ENCODE measurements around the gene PPDPF. TPM values are rescaled to one million over a fixed set of nuclear protein-coding genes. Genes with fewer than 3 reads are reported as not detected.

PPDPF gene
- total RNA-seq, 1 donor from 2014 or later, result 251 TPM

DNA sequence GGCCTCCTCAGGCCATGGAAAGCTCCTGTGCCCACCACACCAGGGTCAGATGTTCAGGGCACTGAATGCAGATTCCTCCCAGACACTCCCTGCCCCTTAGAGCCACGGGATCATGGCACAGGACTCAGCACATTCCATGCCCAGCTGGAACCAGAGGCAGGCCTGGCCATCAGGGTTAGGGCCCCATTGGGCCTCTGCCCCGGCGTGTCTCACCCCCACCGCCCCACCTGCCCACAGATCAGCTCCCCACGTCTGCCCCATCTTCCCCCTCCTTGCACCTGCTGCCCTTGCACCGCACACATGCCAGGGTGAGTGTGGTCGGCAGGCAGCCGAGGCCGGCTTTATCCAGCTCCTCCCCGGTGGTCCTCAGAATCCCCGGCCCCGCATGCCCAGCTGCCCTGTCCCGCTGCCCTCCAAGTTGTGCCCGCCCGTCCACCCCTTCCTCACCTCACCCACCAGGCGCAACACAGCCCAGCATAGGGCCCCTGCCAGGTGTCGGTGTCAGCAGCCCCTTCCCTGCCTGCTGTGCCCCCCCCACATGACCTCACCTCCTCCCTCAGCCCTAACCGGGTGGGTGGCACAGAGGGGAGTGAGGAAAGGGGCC, 29.2 kb downstream of the PPDPF start:
- Mint-ChIP-seq H3K36me3 (ENCODE audit: low read depth, unreplicated experiment) (no peaks in the 10 kb centered on the region), H3K9me3 (ENCODE audit: unreplicated experiment) (no peaks in the 10 kb centered on the region), H3K4me1 (ENCODE audit: low read depth, unreplicated experiment) (peaks cover 2% of the 10 kb centered on the region), H3K27ac (ENCODE audit: unreplicated experiment) (no peak overlapping the region), H3K27me3 (ENCODE audit: low read depth, unreplicated experiment) (peaks cover 3% of the 10 kb centered on the region), H3K4me3 (ENCODE audit: unreplicated experiment) (no peak overlapping the region)
- Histone ChIP-seq H4K20me1 (ENCODE audit: insufficient read depth, low read length) (no peaks in the 10 kb centered on the region), H3K27ac (ENCODE audit: low read depth, low read length) (no peak overlapping the region), H3K27me3 (ENCODE audit: insufficient read depth, low read length) (no peaks in the 10 kb centered on the region), H3K4me2 (ENCODE audit: low read length) (no peak overlapping the region), H2AFZ (ENCODE audit: low read depth, low read length) (no peak overlapping the region), H3K4me3 (ENCODE audit: insufficient read depth, low read depth, low read length) (no peak overlapping the region), H3K36me3 (ENCODE audit: insufficient read depth, low read length) (no peaks in the 10 kb centered on the region), H3K9me3 (ENCODE audit: insufficient read depth, low read depth, low read length) (no peaks in the 10 kb centered on the region), H3K4me1 (ENCODE audit: insufficient read depth, low read length) (no peaks in the 10 kb centered on the region), H3K79me2 (ENCODE audit: insufficient read depth, low read length) (no peaks in the 10 kb centered on the region), H3K9ac (ENCODE audit: low read length) (no peak overlapping the region)
- DNase-seq (ENCODE audit: low read depth), result no peak
- TF ChIP-seq, protein P1, sequence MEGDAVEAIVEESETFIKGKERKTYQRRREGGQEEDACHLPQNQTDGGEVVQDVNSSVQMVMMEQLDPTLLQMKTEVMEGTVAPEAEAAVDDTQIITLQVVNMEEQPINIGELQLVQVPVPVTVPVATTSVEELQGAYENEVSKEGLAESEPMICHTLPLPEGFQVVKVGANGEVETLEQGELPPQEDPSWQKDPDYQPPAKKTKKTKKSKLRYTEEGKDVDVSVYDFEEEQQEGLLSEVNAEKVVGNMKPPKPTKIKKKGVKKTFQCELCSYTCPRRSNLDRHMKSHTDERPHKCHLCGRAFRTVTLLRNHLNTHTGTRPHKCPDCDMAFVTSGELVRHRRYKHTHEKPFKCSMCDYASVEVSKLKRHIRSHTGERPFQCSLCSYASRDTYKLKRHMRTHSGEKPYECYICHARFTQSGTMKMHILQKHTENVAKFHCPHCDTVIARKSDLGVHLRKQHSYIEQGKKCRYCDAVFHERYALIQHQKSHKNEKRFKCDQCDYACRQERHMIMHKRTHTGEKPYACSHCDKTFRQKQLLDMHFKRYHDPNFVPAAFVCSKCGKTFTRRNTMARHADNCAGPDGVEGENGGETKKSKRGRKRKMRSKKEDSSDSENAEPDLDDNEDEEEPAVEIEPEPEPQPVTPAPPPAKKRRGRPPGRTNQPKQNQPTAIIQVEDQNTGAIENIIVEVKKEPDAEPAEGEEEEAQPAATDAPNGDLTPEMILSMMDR (IDR thresholded peaks at IDR 0.05; ENCODE audit: insufficient read depth, low read depth, low read length), result no peak
- TF ChIP-seq EZH2 (IDR thresholded peaks at IDR 0.05; ENCODE audit: insufficient read depth, low read length), result no peak
- FAIRE-seq, result no peak

GRCh38 chr20:63551068-63551467, 30.5 kb downstream of the PPDPF start:
- Histone ChIP-seq H3K36me3 (ENCODE audit: insufficient read depth, low read length) (no peaks in the 10 kb centered on the region), H3K27me3 (ENCODE audit: insufficient read depth, low read length) (no peaks in the 10 kb centered on the region), H3K4me3 (ENCODE audit: insufficient read depth, low read depth, low read length) (no peak overlapping the region), H3K4me2 (ENCODE audit: low read length) (no peak overlapping the region), H2AFZ (ENCODE audit: low read depth, low read length) (no peak overlapping the region), H3K27ac (ENCODE audit: low read depth, low read length) (no peak overlapping the region), H4K20me1 (ENCODE audit: insufficient read depth, low read length) (no peaks in the 10 kb centered on the region), H3K79me2 (ENCODE audit: insufficient read depth, low read length) (no peaks in the 10 kb centered on the region), H3K9me3 (ENCODE audit: insufficient read depth, low read depth, low read length) (no peaks in the 10 kb centered on the region), H3K9ac (ENCODE audit: low read length) (no peak overlapping the region), H3K4me1 (ENCODE audit: insufficient read depth, low read length) (no peaks in the 10 kb centered on the region)
- no peak for TF ChIP-seq EZH2 (IDR thresholded peaks at IDR 0.05; ENCODE audit: insufficient read depth, low read length)
- TF ChIP-seq, protein P1 (IDR thresholded peaks at IDR 0.05; ENCODE audit: insufficient read depth, low read depth, low read length), result no peak
- Mint-ChIP-seq H3K36me3 (ENCODE audit: low read depth, unreplicated experiment) (no peaks in the 10 kb centered on the region), H3K27ac (ENCODE audit: unreplicated experiment) (no peak overlapping the region), H3K27me3 (ENCODE audit: low read depth, unreplicated experiment) (peaks cover 3% of the 10 kb centered on the region), H3K4me3 (ENCODE audit: unreplicated experiment) (no peak overlapping the region), H3K4me1 (ENCODE audit: low read depth, unreplicated experiment) (no peaks in the 10 kb centered on the region), H3K9me3 (ENCODE audit: unreplicated experiment) (no peaks in the 10 kb centered on the region)
- DNase-seq (ENCODE audit: low read depth) (no peak), FAIRE-seq (no peak)

- Histone ChIP-seq H3K36me3 (ENCODE audit: insufficient read depth, low read length) (no peaks in the 10 kb centered on the region), H4K20me1 (ENCODE audit: insufficient read depth, low read length) (no peaks in the 10 kb centered on the region), H3K9me3 (ENCODE audit: insufficient read depth, low read depth, low read length) (no peaks in the 10 kb centered on the region), H3K4me3 (ENCODE audit: insufficient read depth, low read depth, low read length) (no peak overlapping the region), H3K4me1 (ENCODE audit: insufficient read depth, low read length) (no peaks in the 10 kb centered on the region), H2AFZ (ENCODE audit: low read depth, low read length) (no peak overlapping the region), H3K9ac (ENCODE audit: low read length) (no peak overlapping the region), H3K4me2 (ENCODE audit: low read length) (no peak overlapping the region), H3K27ac (ENCODE audit: low read depth, low read length) (no peak overlapping the region), H3K27me3 (ENCODE audit: insufficient read depth, low read length) (no peaks in the 10 kb centered on the region), H3K79me2 (ENCODE audit: insufficient read depth, low read length) (no peaks in the 10 kb centered on the region)
- Mint-ChIP-seq H3K4me1 (ENCODE audit: low read depth, unreplicated experiment) (no peaks in the 10 kb centered on the region), H3K27ac (ENCODE audit: unreplicated experiment) (peak overlapping the region; percentile 41), H3K36me3 (ENCODE audit: low read depth, unreplicated experiment) (no peaks in the 10 kb centered on the region), H3K9me3 (ENCODE audit: unreplicated experiment) (no peaks in the 10 kb centered on the region), H3K4me3 (ENCODE audit: unreplicated experiment) (no peak overlapping the region), H3K27me3 (ENCODE audit: low read depth, unreplicated experiment) (no peaks in the 10 kb centered on the region)
- TF ChIP-seq EZH2 (IDR thresholded peaks at IDR 0.05; ENCODE audit: insufficient read depth, low read length), result no peak
- TF ChIP-seq, protein P1 (IDR thresholded peaks at IDR 0.05; ENCODE audit: insufficient read depth, low read depth, low read length), result no peak
- FAIRE-seq, result no peak
- no peak for DNase-seq (ENCODE audit: low read depth)
Measured at GRCh38 chr20:63552481-63553249, 32.1 kb downstream of the PPDPF start.

All from astrocyte (in vitro differentiated cells and primary cell).